HG03432 (cell line): ENCODE data around the gene TNFAIP3.

ENCODE experiments used
- ATAC-seq: cut with Tn5 transposase; IDR thresholded peaks from one replicate; pipeline ENCODE4 v1.9.1; 2021; ENCODE audit warnings: mild to moderate bottlenecking, moderate library complexity; ENCODE audit not compliant: unreplicated experiment

TNFAIP3 gene

GRCh38 chr6:137919837-137920730 is 53.0 kb downstream of the TNFAIP3 start:
- ATAC-seq, result no peak

DNA sequence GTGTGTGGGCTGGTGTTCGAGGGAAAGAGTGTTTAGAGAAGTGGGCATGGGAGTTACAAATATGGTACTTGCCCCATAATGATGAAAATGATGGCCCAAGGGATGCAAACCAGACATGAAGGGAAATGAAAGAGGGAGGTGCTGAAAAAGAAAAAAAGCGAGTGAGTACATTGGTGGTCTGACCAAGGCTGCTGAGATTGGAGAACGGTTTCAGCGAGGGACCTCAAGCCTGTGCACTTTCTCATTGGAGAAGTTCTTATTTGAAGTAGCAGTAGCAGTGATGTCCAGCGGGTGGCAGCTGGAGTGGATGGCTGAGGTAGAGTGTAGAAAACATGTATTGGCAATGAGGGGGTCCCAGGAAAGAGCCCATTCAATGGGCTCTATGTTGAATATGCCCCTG is 54.8 kb downstream of the TNFAIP3 start:
- ATAC-seq, result peak; percentile 51

DNA sequence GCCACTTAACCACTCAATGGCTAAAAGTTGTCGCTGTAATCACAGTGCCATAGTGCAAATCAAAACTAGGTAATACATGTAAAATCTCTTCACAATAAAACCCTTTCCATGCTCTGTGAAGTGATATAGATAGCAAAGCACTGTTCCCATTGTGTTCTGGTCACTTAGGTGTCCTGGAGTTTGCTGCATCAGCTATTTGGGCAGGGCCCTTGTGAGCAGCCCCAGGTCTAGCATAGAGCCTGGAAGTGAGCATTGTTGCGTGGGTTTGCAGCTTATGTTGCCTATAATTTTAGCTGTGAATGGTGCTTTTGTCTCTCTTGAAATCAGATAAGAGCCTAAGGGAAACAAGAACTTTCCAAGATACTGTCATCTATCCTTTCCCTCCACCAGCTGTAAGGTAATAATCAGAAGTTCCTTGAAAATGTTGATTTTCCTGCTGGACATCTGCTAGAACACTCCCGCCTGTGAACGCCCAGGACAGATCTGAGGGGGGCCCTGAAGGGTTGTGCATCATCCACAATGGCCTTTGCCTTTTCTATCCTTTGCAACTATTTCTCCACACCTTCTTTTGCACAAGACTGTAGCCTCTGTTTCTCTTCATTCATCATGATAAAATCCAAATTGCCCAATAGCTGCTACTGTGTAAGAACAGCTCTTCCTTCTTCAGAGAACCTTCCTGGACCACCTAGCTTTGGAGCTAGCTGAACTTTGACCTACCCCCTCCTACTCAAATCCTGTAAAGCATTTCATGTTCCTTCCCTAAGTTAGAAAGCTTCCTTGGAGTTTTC is 57.0 kb downstream of the TNFAIP3 start:
- no peak for ATAC-seq

DNA sequence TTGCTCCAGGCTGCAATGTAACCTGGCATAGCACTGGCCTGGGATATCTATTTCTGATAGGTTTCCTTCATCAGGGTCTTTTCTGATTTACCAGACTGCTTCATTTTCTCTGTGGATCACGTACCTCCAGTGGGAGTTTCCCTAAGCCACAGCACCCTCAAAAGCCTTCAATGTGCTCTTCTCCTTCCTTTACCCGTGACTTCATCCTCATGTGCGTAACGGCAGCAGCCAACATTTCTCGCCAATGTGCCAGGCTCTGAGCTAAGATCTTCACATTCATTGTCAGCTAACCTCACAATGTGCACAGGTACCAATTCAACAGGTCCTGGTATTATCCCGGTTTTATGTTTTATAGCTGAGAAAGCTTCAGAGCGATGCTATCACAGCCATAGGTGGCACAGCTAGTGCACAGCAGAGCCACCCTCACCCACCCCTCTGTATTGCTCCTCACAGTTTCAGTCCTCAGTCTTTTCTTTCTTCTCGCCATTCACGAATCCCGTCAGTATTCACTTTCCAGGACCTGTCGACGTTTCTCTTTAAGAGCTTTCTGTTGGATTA is 58.2 kb downstream of the TNFAIP3 start:
- no peak for ATAC-seq

GRCh38 chr6:137926207-137926731 is 59.2 kb downstream of the TNFAIP3 start:
- no peak for ATAC-seq

DNA sequence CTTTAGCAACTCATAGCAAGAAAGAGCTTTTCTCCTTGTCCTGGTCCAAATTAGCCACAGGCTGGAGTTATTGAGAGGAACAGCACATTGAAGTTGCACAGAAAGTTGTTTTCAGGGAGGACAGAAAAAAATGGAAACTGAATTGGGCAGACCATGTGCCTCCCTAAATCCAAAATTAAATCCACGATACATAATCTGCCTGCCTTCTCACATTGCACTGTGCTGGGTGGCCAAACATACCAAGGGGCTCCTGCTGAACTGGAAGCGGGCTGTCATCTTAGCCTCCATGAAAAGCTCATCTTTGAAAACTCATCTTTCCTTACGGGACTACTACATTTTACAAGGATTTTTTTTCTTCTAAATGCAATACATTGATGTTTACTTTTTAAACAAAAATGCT is 59.9 kb downstream of the TNFAIP3 start:
- ATAC-seq, result no peak

DNA sequence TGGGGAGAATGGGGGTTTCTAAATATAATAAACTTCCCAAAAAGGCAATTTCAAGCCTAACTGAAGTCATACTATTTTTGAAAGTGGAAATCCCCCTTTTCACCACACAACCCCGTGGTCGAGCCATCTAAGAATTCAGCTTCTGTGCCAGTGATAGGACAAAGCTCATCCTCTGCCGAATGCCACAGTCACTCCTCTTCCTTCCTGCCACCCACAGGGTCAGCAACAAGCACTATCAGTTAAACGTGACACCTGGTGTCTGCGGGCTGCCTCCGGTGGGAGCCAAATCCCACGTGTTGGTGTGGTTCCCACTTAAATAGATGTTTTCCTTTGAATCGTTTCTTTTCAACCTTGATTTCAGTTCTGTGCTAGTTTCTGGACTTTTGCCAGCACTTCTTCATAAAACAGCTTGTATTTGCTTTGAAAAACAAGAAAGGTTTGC is 60.7 kb downstream of the TNFAIP3 start:
- ATAC-seq, result peak; percentile 93

- peak; percentile 39 for ATAC-seq
Measured at GRCh38 chr6:137928286-137928685, 61.2 kb downstream of the TNFAIP3 start.

DNA sequence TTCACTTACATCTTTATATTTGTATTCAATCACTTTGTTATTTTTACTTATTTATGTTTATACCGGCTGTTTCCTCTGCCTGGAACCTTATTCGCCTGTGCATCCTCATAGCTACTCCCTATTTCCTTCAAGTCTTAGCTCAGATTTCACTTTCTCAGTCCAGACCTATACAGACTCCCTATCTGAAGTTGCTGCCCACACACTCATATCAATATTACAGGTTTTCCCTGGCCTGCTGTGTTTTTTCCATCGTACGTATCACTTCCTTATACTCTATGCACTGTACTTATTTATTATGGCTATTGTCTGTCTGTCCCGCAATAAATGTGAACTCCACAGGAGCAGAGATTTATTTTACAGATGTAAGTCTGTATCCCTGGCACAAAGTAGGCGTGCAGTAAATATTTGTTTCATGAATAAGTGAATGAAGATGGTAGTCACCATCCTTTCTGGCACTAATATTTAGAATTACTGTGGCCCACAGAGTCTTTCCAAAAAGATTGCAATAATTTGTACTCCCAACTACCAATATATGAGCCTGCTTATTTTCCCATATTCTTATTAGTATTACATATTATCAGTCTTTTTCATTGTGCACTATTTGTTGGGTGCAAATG is 64.9 kb downstream of the TNFAIP3 start:
- no peak for ATAC-seq
